DMS 273 (cell line): Measurements from ENCODE around the gene PAPLN.
"Not testable (repeated sequence)": the region's sequence is repeated elsewhere in the genome, so short reads cannot be mapped to it uniquely, and the experiment has no call there.

Source experiments
- DNase-seq: peaks from one replicate; lab custom pipeline; 2025; ENCODE audit not compliant: unreplicated experiment; lab: John Stamatoyannopoulos, UW

PAPLN gene

GRCh38 chr14:73287071-73287470 is 49.8 kb downstream of the PAPLN start:
- no peak for DNase-seq

GRCh38 chr14:73289308-73289707 is 52.0 kb downstream of the PAPLN start:
- DNase-seq = no peak

GRCh38 chr14:73289729-73290128 is 52.4 kb downstream of the PAPLN start:
- no peak for DNase-seq

- no peak for DNase-seq
These were observed 53.0 kb downstream of the PAPLN start for GRCh38 chr14:73290279-73290678.

GRCh38 chr14:73293782-73294781 is 56.8 kb downstream of the PAPLN start:
- DNase-seq = no peak

- DNase-seq = peak; percentile 78
These were observed 58.0 kb downstream of the PAPLN start for GRCh38 chr14:73295198-73295796.

GRCh38 chr14:73305499-73305898 is 68.2 kb downstream of the PAPLN start:
- DNase-seq = no peak

- no peak for DNase-seq
These were observed 70.0 kb downstream of the PAPLN start for GRCh38 chr14:73307261-73307660.

- DNase-seq = not testable (repeated sequence)
These were observed 71.9 kb downstream of the PAPLN start for GRCh38 chr14:73309207-73309606.

GRCh38 chr14:73311708-73312030 is 74.4 kb downstream of the PAPLN start:
- DNase-seq = no peak

- DNase-seq = no peak
These were observed 75.4 kb downstream of the PAPLN start for GRCh38 chr14:73312687-73313086.

- no peak for DNase-seq
These were observed 75.8 kb downstream of the PAPLN start for GRCh38 chr14:73313151-73313550.

GRCh38 chr14:73323896-73324399 is 86.6 kb downstream of the PAPLN start:
- no peak for DNase-seq
